ENCODE measurements around the gene HLA-DRB5.
"Not testable (repeated sequence)": the region's sequence is repeated elsewhere in the genome, so short reads cannot be mapped to it uniquely, and the experiment has no call there.

HLA-DRB5 gene

DNA sequence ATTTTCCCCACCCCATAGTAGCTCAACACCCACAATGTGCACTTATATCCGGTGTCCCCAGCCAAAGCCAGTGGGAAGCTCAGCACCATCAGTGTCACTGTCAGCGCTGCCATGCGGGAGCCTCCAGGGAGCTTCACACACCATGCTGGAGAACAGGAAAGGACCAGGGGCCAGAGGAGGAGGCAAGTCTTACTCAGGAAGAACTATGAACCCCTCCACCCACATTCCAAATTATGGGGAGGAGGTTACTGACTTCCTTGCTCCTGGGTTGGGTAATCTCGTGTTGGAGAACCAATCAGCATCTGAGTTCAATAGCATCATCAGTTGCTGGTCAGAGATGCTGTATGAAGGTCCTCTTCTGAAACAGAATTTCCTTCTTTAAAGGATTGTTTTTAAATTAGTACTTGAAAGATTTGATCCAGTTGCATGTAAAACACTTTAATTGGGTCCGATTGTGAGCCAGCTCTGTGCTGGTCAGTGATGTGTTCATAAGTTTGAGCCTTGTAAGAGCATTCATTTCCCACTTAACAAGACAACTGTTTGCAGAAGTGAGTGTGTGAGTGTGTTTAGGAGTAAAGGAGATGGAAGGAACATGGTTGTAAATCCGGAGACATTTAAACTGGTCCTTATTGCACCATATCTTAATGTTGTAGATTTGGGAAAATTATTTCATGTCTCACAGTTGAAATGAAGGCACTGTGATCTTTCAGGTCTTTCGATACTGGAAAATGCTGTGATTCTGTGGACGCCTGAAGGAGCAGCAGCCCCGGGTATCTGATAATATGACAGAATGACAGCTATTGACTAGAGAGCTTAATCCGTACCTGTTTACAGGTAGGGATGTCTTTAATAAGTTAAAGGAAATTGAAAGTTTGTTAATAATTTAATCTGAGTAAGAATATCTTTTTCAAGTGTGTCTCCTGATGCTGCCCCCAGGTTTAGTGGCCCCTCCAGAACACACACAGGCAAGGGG lies 56.4 kb downstream of the HLA-DRB5 start:
- H2BK5ac ChIP-seq (ENCODE audit: low read length); H4K91ac ChIP-seq (ENCODE audit: low read depth, low read length, poor library complexity); H3K79me1 ChIP-seq (ENCODE audit: low read depth, low read length); H2BK120ac ChIP-seq (ENCODE audit: low read depth, low read length); H2AFZ ChIP-seq (ENCODE audit: low read length); DNase-seq (ENCODE audit: low spot score); H4K8ac ChIP-seq (ENCODE audit: low read depth, low read length); H3K27me3 ChIP-seq (ENCODE audit: control insufficient read depth in 3 of 3, insufficient read depth in 3 of 3, low read depth in 1 of 3, low read length in 3 of 3); H3K23ac ChIP-seq (ENCODE audit: low read depth, low read length, poor library complexity); H2BK15ac ChIP-seq (ENCODE audit: low read length); H3K4me3 ChIP-seq (ENCODE audit: low read length in 2 of 2); H3K18ac ChIP-seq (ENCODE audit: low read length); H3K36me3 ChIP-seq (replicated peaks in 1 of 2; ENCODE audit: control insufficient read depth in 2 of 2, insufficient read depth in 2 of 2, low read length in 2 of 2); H3K4me1 ChIP-seq (ENCODE audit: control insufficient read depth in 2 of 2, insufficient read depth in 1 of 2, low read depth in 1 of 2, low read length in 2 of 2); H3K9ac ChIP-seq (ENCODE audit: low read depth, low read length, poor library complexity); H2BK12ac ChIP-seq (ENCODE audit: low read length); H3K14ac ChIP-seq (ENCODE audit: low read length); H3K4ac ChIP-seq (ENCODE audit: low read length); H3K9me3 ChIP-seq (replicated peaks in 1 of 2; ENCODE audit: control insufficient read depth in 2 of 2, insufficient read depth in 1 of 2, low read depth in 1 of 2, low read length in 2 of 2); H3K27ac ChIP-seq (replicated peaks; ENCODE audit: low read length); H3K4me2 ChIP-seq (ENCODE audit: insufficient read depth, low read length, poor library complexity, severe bottlenecking); H2AK5ac ChIP-seq (ENCODE audit: low read depth, low read length): not testable (repeated sequence)
- no CpG with 5 or more reads among the region's 10 CpGs for WGBS, 2 donors (ENCODE audit: extremely low coverage in 2 of 2, insufficient read length in 2 of 2, insufficient replicate concordance in 1 of 2)

DNA sequence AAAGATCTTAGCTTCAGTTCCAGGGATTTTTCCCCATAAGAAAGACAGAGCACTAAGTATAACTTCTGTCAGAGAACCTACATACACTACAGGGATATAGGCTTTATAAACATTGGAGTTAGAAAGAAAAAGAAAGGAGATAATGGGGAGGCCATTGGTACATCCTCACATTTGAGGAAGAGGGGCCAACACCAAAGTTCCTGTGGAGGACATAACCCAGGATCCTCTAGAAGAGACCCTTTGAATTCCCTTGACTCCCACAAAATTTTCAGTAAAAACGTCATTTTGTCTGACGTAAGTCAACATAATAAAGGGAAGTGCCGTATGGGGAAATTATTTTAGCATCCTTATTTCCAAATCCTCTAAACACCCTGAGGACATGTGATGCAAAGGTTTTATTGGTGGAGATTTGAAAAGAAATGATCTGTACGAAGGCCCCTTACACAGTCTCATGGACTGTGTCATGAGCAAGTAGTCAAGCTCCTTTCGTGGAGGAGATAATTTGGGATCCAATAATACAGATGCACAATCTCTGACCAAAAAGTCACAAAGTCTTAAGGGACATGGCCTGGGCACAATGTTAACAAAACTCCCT lies 57.2 kb downstream of the HLA-DRB5 start:
- no peaks in the 10 kb centered on the region for H3K27me3 ChIP-seq (ENCODE audit: control insufficient read depth in 3 of 3, insufficient read depth in 3 of 3, low read depth in 1 of 3, low read length in 3 of 3)
- H2BK5ac ChIP-seq (ENCODE audit: low read length) = no peak overlapping the region
- H4K91ac ChIP-seq (ENCODE audit: low read depth, low read length, poor library complexity) = no peak overlapping the region
- no peak overlapping the region for H3K4ac ChIP-seq (ENCODE audit: low read length)
- H3K23ac ChIP-seq (ENCODE audit: low read depth, low read length, poor library complexity) = no peak overlapping the region
- no peaks in the 10 kb centered on the region for H3K79me1 ChIP-seq (ENCODE audit: low read depth, low read length)
- no peak overlapping the region for H2BK12ac ChIP-seq (ENCODE audit: low read length)
- no peak overlapping the region for H3K4me3 ChIP-seq (ENCODE audit: low read length in 2 of 2)
- no CpG with 5 or more reads among the region's 5 CpGs for WGBS, 2 donors (ENCODE audit: extremely low coverage in 2 of 2, insufficient read length in 2 of 2, insufficient replicate concordance in 1 of 2)
- no peak overlapping the region for H3K14ac ChIP-seq (ENCODE audit: low read length)
- H2BK120ac ChIP-seq (ENCODE audit: low read depth, low read length) = no peak overlapping the region
- no peak overlapping the region for H3K9ac ChIP-seq (ENCODE audit: low read depth, low read length, poor library complexity)
- H2AFZ ChIP-seq (ENCODE audit: low read length) = no peak overlapping the region
- no peak overlapping the region for H3K27ac ChIP-seq (replicated peaks; ENCODE audit: low read length)
- H3K4me2 ChIP-seq (ENCODE audit: insufficient read depth, low read length, poor library complexity, severe bottlenecking) = no peak overlapping the region
- H3K18ac ChIP-seq (ENCODE audit: low read length) = no peak overlapping the region
- no peak for DNase-seq (ENCODE audit: low spot score)
- no peaks in the 10 kb centered on the region for H3K4me1 ChIP-seq (ENCODE audit: control insufficient read depth in 2 of 2, insufficient read depth in 1 of 2, low read depth in 1 of 2, low read length in 2 of 2)
- peaks cover 0 to 2% of the 10 kb centered on the region in 2 donors for H3K9me3 ChIP-seq (replicated peaks in 1 of 2; ENCODE audit: control insufficient read depth in 2 of 2, insufficient read depth in 1 of 2, low read depth in 1 of 2, low read length in 2 of 2)
- H3K36me3 ChIP-seq (replicated peaks in 1 of 2; ENCODE audit: control insufficient read depth in 2 of 2, insufficient read depth in 2 of 2, low read length in 2 of 2) = no peaks in the 10 kb centered on the region
- no peak overlapping the region for H4K8ac ChIP-seq (ENCODE audit: low read depth, low read length)
- no peak overlapping the region for H2AK5ac ChIP-seq (ENCODE audit: low read depth, low read length)
- no peak overlapping the region for H2BK15ac ChIP-seq (ENCODE audit: low read length)

DNA sequence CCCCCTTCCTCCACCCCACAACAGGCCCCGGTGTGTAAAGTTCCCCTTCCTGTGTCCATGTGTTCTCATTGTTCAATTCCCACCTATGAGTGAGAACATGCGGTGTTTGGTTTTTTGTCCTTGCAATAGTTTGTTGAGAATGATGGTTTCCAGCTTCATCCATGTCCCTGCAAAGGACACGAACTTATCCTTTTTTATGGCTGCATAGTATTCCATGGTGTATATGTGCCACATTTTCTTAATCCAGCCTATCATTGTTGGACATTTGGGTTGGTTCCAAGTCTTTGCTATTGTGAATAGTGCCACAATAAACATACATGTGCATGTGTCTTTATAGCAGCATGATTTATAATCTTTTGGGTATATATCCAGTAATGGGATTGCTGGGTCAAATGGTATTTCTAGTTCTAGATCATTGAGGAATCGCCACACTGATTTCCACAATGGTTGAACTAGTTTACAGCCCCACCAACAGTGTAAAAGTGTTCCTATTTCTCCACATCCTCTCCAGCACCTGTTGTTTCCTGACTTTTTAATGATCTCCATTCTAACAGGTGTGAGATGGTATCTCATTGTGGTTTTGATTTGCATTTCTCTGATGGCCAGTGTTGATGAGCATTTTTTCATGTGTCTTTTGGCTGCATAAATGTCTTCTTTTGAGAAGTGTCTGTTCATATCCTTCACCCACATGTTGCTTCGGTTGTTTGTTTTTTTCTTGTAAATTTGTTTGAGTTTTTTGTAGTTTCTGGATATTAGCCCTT lies 62.2 kb downstream of the HLA-DRB5 start:
- not testable (repeated sequence) for H3K36me3 ChIP-seq (replicated peaks in 1 of 2; ENCODE audit: control insufficient read depth in 2 of 2, insufficient read depth in 2 of 2, low read length in 2 of 2)

More for the DNA sequence above, 62.2 kb downstream of the HLA-DRB5 start:
- H4K91ac ChIP-seq (ENCODE audit: low read depth, low read length, poor library complexity); H2BK12ac ChIP-seq (ENCODE audit: low read length); H3K4me1 ChIP-seq (ENCODE audit: control insufficient read depth in 2 of 2, insufficient read depth in 1 of 2, low read depth in 1 of 2, low read length in 2 of 2); H2BK5ac ChIP-seq (ENCODE audit: low read length); DNase-seq (ENCODE audit: low spot score); H3K4ac ChIP-seq (ENCODE audit: low read length); H3K4me2 ChIP-seq (ENCODE audit: insufficient read depth, low read length, poor library complexity, severe bottlenecking); H3K9me3 ChIP-seq (replicated peaks in 1 of 2; ENCODE audit: control insufficient read depth in 2 of 2, insufficient read depth in 1 of 2, low read depth in 1 of 2, low read length in 2 of 2); H3K14ac ChIP-seq (ENCODE audit: low read length); H3K79me1 ChIP-seq (ENCODE audit: low read depth, low read length); H2BK120ac ChIP-seq (ENCODE audit: low read depth, low read length); H2AFZ ChIP-seq (ENCODE audit: low read length); H2AK5ac ChIP-seq (ENCODE audit: low read depth, low read length); H3K18ac ChIP-seq (ENCODE audit: low read length); H3K9ac ChIP-seq (ENCODE audit: low read depth, low read length, poor library complexity); H3K23ac ChIP-seq (ENCODE audit: low read depth, low read length, poor library complexity); H3K4me3 ChIP-seq (ENCODE audit: low read length in 2 of 2); H4K8ac ChIP-seq (ENCODE audit: low read depth, low read length); H3K27ac ChIP-seq (replicated peaks; ENCODE audit: low read length); H2BK15ac ChIP-seq (ENCODE audit: low read length); H3K27me3 ChIP-seq (ENCODE audit: control insufficient read depth in 3 of 3, insufficient read depth in 3 of 3, low read depth in 1 of 3, low read length in 3 of 3): not testable (repeated sequence)
- WGBS, 2 donors (ENCODE audit: extremely low coverage in 2 of 2, insufficient read length in 2 of 2, insufficient replicate concordance in 1 of 2) = no CpG with 5 or more reads among the region's 5 CpGs

All from neuronal stem cell (in vitro differentiated cells).